ENCODE measurements around the gene RPS25. TPM values are rescaled to one million over a fixed set of nuclear protein-coding genes. Genes with fewer than 3 reads are reported as not detected.

The RPS25 gene
- total RNA-seq, 1 experiment from 2014 or later: 1,176 TPM

DNA sequence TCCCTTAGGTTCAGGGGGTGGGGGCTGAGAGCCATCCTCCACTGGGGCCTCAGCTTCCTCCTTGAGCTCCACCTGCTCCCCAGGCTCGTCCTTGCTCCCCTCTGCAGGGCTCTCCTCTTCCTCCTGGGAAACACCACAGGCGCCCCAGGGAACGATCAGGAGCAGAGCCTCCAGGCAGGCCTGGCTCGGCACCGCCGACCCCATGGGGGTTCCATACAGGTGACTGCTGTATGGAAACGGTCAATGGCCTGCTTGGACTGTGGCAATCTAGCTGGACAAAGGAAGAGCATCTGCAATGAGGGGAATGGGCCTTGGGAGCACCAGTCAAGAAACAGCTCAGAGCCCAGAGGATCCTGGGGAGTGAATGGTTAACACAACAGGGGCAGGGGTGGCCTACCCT, 30.9 kb upstream of the RPS25 start:
- CTCF ChIA-PET: no interaction called here
- TF ChIP-seq, protein P1, sequence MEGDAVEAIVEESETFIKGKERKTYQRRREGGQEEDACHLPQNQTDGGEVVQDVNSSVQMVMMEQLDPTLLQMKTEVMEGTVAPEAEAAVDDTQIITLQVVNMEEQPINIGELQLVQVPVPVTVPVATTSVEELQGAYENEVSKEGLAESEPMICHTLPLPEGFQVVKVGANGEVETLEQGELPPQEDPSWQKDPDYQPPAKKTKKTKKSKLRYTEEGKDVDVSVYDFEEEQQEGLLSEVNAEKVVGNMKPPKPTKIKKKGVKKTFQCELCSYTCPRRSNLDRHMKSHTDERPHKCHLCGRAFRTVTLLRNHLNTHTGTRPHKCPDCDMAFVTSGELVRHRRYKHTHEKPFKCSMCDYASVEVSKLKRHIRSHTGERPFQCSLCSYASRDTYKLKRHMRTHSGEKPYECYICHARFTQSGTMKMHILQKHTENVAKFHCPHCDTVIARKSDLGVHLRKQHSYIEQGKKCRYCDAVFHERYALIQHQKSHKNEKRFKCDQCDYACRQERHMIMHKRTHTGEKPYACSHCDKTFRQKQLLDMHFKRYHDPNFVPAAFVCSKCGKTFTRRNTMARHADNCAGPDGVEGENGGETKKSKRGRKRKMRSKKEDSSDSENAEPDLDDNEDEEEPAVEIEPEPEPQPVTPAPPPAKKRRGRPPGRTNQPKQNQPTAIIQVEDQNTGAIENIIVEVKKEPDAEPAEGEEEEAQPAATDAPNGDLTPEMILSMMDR (conservative IDR thresholded peaks at IDR 0.05; ENCODE audit: low read depth, low read length): no peak
- TF ChIP-seq EZH2 (IDR thresholded peaks at IDR 0.05; ENCODE audit: borderline replicate concordance, low read depth, low read length, poor library complexity, severe bottlenecking): no peak
- H3K36me3 ChIP-seq (ENCODE audit: insufficient read depth, low read length, poor library complexity, severe bottlenecking): peaks cover 93% of the 10 kb centered on the region
- DNase-seq (ENCODE audit: low spot score): no peak
- H3K9me3 ChIP-seq (ENCODE audit: low read depth, low read length, poor library complexity, severe bottlenecking): no peaks in the 10 kb centered on the region
- no peak overlapping the region for H3K27ac ChIP-seq (ENCODE audit: low read depth, low read length, poor library complexity, severe bottlenecking)
- no TSS peak for BruUV-seq (replicated peaks)
- H3K27me3 ChIP-seq (replicated peaks; ENCODE audit: insufficient read depth, low read depth, low read length, poor library complexity): no peaks in the 10 kb centered on the region
- no peaks in the 10 kb centered on the region for H3K4me1 ChIP-seq (ENCODE audit: insufficient read depth, low read length, poor library complexity, severe bottlenecking)
- intact Hi-C loops (cut with micrococcal nuclease; ENCODE audit: unreplicated experiment): no loop called here
- no peak overlapping the region for H3K4me3 ChIP-seq (ENCODE audit: low read depth, low read length, poor library complexity, severe bottlenecking)
- POLR2A ChIA-PET (ENCODE audit: low non-redundant PET): no interaction called here

DNA sequence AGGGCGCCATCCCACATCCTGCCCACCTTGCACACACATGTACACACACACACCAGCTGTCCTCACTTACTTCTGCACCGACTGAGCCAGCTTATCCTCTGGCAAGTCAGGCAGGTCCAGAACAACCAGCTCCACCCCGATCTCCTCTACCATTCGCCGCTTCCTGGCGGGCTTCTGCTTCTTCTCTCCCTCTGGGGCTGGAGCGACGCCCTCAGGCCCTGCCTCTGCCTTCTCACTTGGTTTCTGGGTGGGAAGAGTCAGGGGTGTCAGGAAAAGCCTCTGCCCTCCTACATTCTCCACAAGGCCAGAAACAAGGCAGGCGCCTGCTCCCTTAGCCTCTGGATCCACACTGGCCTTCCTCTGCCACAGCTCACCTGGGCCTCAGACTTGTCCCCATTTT, 30.5 kb upstream of the RPS25 start:
- POLR2A ChIA-PET (ENCODE audit: low non-redundant PET): interaction anchor here (0.6 kb wide), 1 partner anchor 11 kb away, joined by 14 read pairs; no protein-coding TSS in a partner anchor
- H3K27ac ChIP-seq (ENCODE audit: low read depth, low read length, poor library complexity, severe bottlenecking): no peak overlapping the region
- BruUV-seq (replicated peaks): no TSS peak
- no peak for DNase-seq (ENCODE audit: low spot score)
- no peaks in the 10 kb centered on the region for H3K27me3 ChIP-seq (replicated peaks; ENCODE audit: insufficient read depth, low read depth, low read length, poor library complexity)
- CTCF ChIA-PET: no interaction called here
- intact Hi-C loops (cut with micrococcal nuclease; ENCODE audit: unreplicated experiment): no loop called here
- peaks cover 89% of the 10 kb centered on the region for H3K36me3 ChIP-seq (ENCODE audit: insufficient read depth, low read length, poor library complexity, severe bottlenecking)
- no peaks in the 10 kb centered on the region for H3K9me3 ChIP-seq (ENCODE audit: low read depth, low read length, poor library complexity, severe bottlenecking)
- no peak for TF ChIP-seq EZH2 (IDR thresholded peaks at IDR 0.05; ENCODE audit: borderline replicate concordance, low read depth, low read length, poor library complexity, severe bottlenecking)
- TF ChIP-seq, protein P1 (conservative IDR thresholded peaks at IDR 0.05; ENCODE audit: low read depth, low read length): no peak
- H3K4me3 ChIP-seq (ENCODE audit: low read depth, low read length, poor library complexity, severe bottlenecking): no peak overlapping the region
- no peaks in the 10 kb centered on the region for H3K4me1 ChIP-seq (ENCODE audit: insufficient read depth, low read length, poor library complexity, severe bottlenecking)

DNA sequence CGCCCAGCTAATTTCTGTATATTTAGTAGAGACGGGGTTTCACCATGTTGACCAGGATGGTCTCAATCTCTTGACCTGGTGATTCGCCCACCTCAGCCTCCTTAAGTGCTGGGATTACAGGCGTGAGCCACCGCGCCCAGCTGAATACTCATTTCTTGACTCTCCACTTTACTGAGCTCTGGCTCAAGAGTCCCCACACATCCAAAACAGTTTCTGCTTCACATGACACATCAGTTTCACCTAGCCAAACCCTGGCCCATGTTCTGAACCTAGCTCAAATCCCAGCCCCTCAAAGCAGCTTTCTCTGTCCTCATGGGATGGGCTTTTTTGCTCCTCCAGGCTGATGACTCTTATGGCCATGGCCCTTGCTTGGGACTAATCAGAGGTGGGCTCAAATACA, 29.1 kb upstream of the RPS25 start:
- ChIA-PET POLR2A (ENCODE audit: low non-redundant PET) (no interaction called here), CTCF (interaction anchor here (0.7 kb wide), 1 partner anchor 428 kb away, joined by 3 read pairs; no protein-coding TSS in a partner anchor)
- Histone ChIP-seq H3K27me3 (replicated peaks; ENCODE audit: insufficient read depth, low read depth, low read length, poor library complexity) (no peaks in the 10 kb centered on the region), H3K9me3 (ENCODE audit: low read depth, low read length, poor library complexity, severe bottlenecking) (no peaks in the 10 kb centered on the region), H3K36me3 (ENCODE audit: insufficient read depth, low read length, poor library complexity, severe bottlenecking) (peaks cover 75% of the 10 kb centered on the region), H3K4me1 (ENCODE audit: insufficient read depth, low read length, poor library complexity, severe bottlenecking) (no peaks in the 10 kb centered on the region), H3K4me3 (ENCODE audit: low read depth, low read length, poor library complexity, severe bottlenecking) (no peak overlapping the region), H3K27ac (ENCODE audit: low read depth, low read length, poor library complexity, severe bottlenecking) (no peak overlapping the region)
- no TSS peak for BruUV-seq (replicated peaks)
- TF ChIP-seq EZH2 (IDR thresholded peaks at IDR 0.05; ENCODE audit: borderline replicate concordance, low read depth, low read length, poor library complexity, severe bottlenecking): no peak
- TF ChIP-seq, protein P1 (conservative IDR thresholded peaks at IDR 0.05; ENCODE audit: low read depth, low read length): no peak
- intact Hi-C loops (cut with micrococcal nuclease; ENCODE audit: unreplicated experiment): no loop called here
- no peak for DNase-seq (ENCODE audit: low spot score)

Data from A673 (cell line).